ENCODE data around the gene NBPF14.
"Not testable (repeated sequence)": the region's sequence is repeated elsewhere in the genome, so short reads cannot be mapped to it uniquely, and the experiment has no call there.

NBPF14 gene, protein sequence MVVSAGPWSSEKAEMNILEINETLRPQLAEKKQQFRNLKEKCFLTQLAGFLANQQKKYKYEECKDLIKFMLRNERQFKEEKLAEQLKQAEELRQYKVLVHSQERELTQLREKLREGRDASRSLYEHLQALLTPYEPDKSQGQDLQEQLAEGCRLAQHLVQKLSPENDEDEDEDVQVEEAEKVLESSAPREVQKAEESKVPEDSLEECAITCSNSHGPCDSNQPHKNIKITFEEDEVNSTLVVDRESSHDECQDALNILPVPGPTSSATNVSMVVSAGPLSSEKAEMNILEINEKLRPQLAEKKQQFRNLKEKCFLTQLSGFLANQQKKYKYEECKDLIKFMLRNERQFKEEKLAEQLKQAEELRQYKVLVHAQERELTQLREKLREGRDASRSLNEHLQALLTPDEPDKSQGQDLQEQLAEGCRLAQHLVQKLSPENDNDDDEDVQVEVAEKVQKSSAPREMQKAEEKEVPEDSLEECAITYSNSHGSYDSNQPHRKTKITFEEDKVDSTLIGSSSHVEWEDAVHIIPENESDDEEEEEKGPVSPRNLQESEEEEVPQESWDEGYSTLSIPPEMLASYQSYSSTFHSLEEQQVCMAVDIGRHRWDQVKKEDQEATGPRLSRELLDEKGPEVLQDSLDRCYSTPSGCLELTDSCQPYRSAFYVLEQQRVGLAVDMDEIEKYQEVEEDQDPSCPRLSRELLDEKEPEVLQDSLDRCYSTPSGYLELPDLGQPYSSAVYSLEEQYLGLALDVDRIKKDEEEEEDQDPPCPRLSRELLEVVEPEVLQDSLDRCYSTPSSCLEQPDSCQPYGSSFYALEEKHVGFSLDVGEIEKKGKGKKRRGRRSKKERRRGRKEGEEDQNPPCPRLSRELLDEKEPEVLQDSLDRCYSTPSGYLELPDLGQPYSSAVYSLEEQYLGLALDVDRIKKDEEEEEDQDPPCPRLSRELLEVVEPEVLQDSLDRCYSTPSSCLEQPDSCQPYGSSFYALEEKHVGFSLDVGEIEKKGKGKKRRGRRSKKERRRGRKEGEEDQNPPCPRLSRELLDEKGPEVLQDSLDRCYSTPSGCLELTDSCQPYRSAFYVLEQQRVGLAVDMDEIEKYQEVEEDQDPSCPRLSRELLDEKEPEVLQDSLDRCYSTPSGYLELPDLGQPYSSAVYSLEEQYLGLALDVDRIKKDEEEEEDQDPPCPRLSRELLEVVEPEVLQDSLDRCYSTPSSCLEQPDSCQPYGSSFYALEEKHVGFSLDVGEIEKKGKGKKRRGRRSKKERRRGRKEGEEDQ (N-terminal part only)

DNA sequence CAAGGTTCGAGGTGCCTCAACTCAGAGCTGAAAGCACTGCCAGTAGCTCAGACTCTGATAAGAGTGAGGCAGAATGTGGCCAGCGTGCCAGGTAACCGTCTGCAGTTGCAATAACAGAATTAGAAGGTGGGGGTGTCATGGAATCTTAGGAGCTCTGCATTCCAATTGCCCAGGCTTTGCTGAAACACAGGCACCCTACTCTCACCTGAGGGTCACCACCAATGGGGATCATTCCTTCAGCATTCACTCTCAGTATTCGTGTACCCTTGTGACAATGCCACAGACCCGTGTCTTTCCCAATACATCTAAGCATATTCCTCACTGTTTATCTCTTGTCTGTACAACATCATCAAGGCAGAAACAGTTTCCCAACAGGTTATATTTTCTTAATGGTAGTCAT, at the start of gene NBPF14:
TSS of gene NBPF14 (minus strand) at position 101 of the 400 bp plus-strand sequence. CDS start 294 bp downstream, outside the sequence.
- DNase-seq (ENCODE audit: low spot score), result not testable (repeated sequence)

DNA sequence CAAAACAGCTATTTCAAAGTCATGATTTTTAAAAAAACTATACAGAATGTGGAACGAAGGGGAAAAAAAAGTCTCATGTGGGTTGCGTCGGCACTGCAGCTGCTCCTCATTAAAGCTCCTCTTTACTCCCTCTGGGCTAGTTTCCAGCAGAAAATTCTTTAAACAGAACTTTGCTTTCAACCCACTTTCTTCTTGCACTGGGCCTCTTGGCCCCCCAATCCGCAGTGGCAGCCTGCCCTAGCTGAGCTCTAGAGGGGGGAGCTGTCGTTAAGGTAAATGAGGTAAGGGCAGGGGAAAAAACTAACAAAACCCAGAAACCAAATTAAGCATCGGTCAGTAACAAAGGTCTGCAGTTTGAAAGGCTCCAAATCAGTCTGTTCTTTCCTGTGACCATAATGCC, 29.6 kb upstream of the NBPF14 start:
- DNase-seq (ENCODE audit: low spot score), result not testable (repeated sequence)

DNA sequence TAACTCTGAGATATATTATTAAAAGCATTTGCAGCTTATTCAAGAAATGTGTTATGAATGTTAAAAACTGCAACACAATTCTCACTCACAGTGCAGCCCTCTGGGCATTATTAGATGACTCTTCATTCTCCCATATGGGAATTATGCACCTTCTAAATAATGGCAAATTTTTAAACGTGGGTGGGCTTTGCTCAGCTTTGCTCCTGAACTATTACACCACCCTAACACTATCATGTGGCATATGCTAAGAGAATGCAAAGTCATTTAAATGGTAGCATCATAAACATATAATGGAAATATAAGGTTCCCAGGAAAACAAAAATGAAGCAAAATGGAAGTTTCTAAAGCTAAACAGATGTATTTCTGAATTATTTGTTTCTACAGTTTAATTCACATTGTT, 22.4 kb upstream of the NBPF14 start:
- not testable (repeated sequence) for DNase-seq (ENCODE audit: low spot score)

DNA sequence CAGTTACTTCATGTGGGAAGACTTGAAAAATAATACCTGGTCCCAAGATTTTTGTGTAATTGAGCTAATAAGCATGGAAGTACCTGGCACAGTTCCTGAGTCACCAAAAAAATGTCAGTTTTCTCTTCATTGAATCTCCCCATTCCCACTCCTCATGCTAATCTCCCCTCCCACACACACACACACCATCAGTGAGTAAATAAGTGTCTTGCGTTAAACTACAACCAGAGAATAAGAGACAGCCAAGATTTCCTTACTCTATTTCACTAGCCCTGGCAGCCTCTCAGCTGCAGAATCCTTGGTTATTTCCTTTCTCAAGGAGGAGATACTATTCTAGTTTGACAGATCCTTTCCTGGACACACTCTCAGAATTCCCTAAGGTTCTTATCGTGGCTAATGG, 9.5 kb upstream of the NBPF14 start:
- DNase-seq (ENCODE audit: low spot score), result peak; percentile 32

DNA sequence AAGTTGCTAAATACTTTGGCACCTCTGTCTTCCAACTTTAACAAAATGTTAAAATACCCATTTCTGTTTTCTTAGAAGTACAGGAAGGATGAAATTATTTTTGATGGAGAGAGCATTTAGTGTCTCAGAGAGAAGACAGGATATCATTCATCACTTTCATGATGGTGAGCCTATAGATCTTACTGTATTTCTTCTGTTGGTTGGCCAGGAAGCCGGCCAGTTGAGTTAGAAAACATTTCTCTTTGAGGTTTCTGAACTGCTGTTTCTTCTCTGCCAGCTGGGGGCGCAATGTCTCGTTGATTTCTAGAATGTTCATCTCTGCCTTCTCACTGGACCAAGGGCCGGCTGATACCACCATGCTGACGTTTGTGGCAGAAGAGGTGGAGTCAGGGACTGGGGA, 451 bp downstream of the NBPF14 start:
- not testable (repeated sequence) for DNase-seq (ENCODE audit: low spot score)

DNA sequence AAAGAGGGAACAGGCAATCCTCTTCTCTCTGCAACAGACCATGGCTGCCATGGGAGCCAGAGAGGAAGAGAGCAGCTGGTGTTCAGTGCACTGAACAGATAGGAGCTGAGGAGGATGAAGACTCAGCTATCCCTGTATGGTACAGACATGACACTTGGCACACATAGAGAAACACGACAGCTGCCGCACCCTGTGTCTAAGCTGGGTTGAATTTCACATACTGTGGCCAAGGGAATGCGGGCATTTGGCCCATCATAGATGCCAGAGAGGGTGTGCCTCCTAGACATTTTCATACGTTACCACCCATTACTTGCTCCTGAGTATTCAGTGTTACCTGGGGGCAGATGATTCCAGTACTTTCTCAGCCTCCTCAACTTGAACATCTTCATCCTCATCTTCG, 4.7 kb downstream of the NBPF14 start:
- not testable (repeated sequence) for DNase-seq (ENCODE audit: low spot score)

DNA sequence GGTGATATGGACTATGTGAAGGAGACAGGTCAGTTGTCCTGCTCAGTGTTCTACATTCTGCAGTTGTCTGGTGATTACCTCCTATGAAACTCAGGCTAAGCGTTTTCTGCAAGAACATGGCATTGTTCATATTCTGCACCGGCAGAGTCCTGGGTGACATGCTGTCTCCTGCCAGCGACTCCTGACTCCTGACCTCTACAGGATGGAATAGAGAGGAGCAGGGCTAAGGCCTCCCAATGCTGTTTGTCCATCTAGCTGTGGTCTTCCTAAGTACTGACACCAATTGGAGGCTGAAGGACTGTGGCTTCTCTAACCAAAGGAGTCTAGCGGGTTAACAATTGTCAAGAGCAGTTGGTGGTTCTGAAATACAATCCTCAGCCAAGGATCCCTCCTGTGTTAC, 63.7 kb downstream of the NBPF14 start:
- not testable (repeated sequence) for DNase-seq (ENCODE audit: low spot score)

DNA sequence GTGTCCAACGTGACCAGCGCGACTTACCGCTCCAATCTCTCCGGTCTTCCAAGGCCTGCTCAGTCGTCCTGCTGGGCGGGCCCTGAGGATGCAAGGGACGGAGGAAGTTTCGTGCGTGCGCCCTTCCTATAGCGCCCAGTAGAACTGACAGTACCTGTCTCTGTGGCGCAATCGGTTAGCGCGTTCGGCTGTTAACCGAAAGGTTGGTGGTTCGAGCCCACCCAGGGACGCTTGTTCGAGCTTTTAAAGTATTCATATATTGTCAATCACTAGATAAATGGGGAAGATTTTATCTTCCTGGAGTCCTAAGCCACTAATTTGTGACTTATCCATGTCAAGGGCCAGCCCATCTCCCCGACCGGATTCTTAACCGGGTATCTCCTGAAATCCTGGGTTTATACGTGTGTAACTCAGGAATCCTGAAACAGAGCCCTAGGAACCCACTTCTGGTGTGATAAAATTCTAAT, 66.7 kb downstream of the NBPF14 start:
- peak; percentile 92 for DNase-seq (ENCODE audit: low spot score)

DNA sequence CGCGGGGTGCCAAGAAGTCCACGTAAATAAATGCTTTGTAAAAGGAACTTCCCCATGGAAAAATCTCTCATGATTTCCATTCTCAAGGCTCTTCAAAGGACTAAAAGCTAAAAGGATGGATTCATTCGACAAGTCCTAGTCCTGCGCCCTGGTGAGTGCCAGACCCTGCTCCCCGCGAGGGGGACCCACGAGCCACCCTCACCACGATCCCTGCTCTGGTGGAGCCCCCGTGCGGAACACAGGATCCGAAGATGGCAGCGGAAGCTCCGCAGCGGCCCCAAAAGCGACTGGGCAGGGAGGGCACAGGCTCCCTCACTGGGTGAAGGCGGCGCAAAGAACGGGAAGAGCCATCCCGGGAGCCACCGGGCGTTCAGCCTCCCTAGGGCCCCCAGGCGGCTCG, 67.2 kb downstream of the NBPF14 start:
- DNase-seq (ENCODE audit: low spot score), result not testable (repeated sequence)

DNA sequence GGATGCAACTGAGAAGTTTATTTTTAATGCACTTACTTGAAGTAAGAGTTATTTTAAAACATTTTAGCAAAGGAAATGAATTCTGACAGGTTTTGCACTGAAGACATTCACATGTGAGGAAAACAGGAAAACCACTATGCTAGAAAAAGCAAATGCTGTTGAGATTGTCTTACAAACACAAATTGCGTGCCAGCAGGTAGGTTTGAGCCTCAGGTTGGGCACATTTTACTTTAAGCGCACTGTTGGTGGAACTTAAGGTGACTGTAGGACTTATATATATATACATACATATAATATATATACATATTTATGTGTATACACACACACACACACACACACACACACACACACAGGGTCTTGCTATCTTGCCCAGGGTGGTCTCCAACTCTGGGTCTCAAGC, 69.2 kb downstream of the NBPF14 start:
- DNase-seq (ENCODE audit: low spot score), result not testable (repeated sequence)

DNA sequence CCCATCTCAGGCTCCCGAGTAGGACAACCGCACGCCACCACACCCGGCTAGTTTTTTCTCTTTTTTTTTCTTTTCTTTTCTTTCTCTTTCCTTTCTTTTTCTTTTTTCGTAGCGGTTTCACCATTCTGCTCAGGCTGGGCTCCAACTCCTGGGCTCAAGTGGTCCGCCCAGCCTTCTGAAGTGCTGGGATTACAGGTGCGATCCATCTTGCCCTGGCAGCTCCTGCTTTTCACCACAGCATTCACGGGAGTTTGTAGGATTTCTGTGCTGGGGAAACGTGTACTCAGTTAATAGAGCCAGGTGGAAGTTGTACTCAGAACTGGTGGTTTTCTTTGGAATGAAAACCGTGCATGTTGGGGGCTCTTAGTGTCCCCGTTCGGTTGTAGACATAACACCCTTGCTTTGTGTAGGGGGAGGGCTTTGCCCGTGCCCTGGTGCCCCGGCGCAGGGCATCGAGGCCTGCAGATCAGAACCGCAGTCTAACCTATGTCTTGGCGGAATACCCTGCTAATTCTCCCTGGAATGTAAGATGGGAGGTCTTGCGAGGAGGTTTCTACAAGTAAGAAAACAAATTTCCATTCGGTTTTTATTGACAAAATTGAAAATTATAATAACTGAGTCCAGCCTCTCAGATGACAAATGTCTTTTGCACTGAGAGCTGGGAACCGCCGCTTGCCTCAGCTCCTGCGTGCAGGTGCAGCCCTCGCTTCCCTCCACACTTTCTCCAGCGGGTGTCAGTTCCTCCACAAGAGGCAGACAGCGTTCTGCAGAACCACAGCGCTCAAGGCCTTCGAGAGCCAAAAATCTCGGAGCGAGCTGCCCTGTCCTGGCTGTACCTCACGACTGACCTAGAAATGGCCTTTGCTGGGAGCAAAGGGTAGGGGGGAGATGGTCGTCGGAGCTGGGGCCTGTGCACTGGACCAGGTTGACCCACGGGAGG, 72.3 kb downstream of the NBPF14 start:
- not testable (repeated sequence) for DNase-seq (ENCODE audit: low spot score)

DNA sequence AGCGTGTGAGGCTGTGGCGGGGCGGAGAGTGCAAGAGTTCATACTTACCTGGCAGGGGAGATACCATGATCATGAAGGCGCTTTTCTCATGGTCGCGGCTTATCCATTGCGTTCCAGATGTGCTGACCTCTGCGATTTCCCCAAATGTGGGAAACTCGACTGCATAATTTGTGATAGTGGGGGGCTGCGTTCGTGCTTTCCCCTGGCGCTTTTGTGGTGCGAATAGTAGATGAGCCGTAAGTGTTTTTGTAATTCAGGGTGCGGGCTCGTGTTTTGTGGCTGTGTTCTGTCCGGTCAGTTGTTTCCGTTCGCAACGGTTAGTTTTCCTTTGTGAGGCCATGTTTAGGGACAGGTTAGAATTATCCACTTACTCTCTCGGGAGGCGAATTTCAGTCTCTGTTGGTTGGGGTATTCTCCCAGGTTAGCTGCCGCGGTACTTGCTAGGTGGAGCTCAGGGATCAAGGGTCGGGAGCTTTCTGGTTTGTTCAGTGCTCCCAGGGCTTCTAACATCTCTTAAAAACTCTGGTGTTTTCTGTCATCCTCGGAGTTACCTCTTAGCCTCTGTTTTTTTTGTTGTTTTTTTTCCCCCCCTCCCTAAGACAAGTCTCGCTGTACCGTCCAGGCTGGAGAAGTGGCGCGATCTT, 73.1 kb downstream of the NBPF14 start:
- peak; percentile 99 for DNase-seq (ENCODE audit: low spot score)

DNA sequence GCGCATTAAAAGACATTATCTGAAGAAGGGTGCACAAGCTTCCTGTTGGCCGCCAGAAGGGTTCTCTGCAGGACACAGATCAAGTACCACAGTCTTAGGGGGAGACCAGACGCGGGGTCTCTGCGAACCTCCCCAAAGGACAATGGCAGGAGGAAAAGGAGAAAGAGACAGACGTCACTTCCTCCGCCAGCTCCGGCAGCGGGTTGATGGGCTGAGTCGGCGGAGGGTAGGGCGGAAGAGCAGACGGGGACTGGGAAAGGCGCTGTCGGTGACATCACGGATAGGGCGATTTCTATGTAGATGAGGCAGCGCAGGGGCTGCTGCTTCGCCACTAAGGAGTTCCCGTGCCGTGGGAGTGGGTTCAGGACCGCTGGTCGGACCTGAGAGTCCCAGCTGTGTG, 73.7 kb downstream of the NBPF14 start:
- DNase-seq (ENCODE audit: low spot score), result peak; percentile 93

DNA sequence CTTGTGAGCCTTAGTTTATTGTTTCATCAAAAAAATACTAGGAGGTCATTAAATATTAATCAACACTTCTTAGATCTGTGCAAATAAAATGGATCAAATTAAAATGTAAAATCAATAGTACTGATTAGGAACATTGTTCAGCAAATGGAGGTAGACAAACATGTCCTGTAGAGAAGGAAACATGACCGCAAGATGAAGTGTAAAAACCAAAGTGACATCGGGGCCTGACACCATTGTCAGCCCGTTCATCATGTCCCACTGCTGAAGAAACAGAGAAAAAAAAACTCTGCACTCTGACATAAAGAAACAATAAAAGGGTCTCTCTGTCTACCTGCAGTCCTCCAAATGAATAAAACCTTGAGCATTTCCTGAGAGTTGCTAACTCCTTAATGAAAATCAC, 81.5 kb downstream of the NBPF14 start:
- DNase-seq (ENCODE audit: low spot score), result not testable (repeated sequence)

DNA sequence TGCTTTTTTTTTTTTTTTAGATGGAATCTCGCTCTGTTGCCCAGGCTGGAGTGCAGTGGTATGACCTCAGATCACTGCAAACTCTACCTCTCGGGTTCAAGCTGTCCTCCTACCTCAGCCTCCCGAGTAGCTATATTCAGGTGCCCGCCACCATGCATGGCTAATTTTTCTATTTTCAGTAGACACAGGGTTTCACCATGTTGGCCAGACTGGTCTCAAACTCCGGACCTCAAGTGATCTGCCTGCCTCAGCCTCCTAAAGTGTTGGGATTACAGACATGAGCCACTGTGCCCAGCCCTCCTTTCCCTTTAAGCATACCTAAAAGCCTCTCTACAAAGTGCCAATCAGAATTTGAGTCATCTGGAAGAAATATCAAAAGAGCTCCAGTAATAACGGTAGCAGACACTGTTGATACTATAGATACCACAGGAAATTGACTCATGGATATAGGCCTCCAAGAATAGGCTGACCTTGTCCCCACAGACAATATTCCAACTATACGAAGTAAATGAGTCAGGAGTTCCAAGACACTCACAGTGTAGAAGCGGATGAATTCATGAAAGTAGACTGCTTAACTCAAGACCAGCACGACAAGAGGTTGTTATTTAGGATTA, 83.1 kb downstream of the NBPF14 start:
- DNase-seq (ENCODE audit: low spot score), result peak; percentile 34

DNA sequence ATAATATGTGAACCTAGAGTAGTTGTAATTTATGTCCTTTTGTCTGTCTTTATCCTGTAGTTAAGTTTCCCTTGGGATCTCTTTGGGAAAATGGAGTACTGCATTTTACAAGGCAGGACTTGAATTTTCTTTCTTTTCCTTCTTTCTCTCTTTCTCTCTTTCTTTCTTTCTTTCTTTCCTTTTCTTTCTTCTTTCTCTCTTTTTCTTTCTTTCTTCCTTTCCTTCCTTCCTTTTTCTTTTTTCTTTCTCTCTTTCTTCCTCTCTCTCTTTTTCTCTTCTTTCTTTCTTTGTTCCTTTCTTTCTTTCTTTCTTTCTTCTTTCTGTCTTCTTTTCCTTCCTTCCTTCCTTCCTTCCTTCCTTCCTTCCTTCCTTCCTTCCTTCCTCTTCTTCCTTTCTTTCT, 101.9 kb downstream of the NBPF14 start:
- DNase-seq (ENCODE audit: low spot score), result not testable (repeated sequence)

DNA sequence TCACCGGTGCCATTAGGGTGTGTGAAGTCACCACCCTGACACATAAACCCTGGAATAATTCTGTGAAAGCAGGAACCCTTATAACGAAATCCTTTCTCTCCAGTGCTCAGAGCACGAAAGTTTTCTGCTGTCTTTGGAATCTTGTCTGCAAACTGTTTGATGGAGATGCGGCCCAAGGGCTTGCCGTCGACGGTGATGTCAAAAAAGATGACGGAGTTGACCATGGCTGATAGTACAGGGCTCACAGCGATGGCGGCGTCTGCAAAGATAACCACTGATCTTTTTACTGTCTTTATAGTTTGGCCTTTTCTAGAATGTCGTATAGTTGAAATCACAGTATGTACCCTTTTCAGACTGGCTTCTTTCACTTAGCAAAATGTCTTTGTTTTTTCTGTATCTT, 112.8 kb downstream of the NBPF14 start, which contains the start of gene PPIAL4G:
TSS of gene PPIAL4G (minus strand) at position 274 of the 400 bp plus-strand sequence. CDS start at position 224, 50 bp downstream.
- DNase-seq (ENCODE audit: low spot score), result not testable (repeated sequence)

Measured in kidney tubule cell (primary cell).